ENCODE measurements around the gene TGM2. TPM values are rescaled to one million over a fixed set of nuclear protein-coding genes. Genes with fewer than 3 reads are reported as not detected.

TGM2 gene
- total RNA-seq, 4 donors from 2014 or later = 14.2 to 52.0 (median 21.7) TPM

DNA sequence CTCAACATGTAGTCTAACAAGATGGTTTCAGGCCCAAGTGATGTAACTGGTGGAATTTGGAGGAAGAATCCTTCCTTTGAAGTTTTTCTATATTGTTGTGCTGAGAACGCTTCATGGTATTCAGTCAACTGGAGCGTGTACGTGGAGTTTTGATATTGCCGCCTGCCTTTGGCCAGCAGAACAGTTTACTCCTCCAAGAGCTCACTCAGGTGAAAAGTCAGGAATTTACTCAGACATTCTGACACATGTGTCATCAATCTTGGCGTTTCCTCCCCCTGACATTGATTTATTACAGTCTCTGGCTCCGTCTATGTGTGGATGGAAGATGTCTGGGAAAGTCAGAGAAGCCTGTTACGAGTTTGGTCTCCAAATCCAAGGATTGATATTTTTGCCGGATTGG, 19.0 kb upstream of the TGM2 start:
- DNase-seq = no peak
- Histone ChIP-seq H3K27ac (no peak overlapping the region), H3K36me3 (no peaks in the 10 kb centered on the region), H3K4me3 (no peak overlapping the region), H3K4me1 (no peaks in the 10 kb centered on the region), H3K27me3 (peaks cover 15% of the 10 kb centered on the region), H3K9me3 (no peaks in the 10 kb centered on the region)
- TF ChIP-seq POLR2AphosphoS5 (IDR thresholded peaks at IDR 0.05) = no peak
- TF ChIP-seq POLR2A (IDR thresholded peaks at IDR 0.05) = no peak
- no peak for TF ChIP-seq EP300 (IDR thresholded peaks at IDR 0.05; ENCODE audit: low read depth)
- intact Hi-C loops (cut with DNase I; ENCODE audit: low total_unique reads) (no loop called here), in situ Hi-C loops (cut with MboI; ENCODE audit: low pct_ligation_motif_present in 1 of 4, low pct_unique_long_range_greater_than_20kb in 1 of 4, low sequenced_read_pairs in 3 of 4) (no loop called here)
- 60% methylated on average over 8 of the region's 8 CpGs; no CpG with 5 or more reads in 1 of the 2 donors for WGBS, 2 donors (ENCODE audit: low coverage in 1 of 2)

DNA sequence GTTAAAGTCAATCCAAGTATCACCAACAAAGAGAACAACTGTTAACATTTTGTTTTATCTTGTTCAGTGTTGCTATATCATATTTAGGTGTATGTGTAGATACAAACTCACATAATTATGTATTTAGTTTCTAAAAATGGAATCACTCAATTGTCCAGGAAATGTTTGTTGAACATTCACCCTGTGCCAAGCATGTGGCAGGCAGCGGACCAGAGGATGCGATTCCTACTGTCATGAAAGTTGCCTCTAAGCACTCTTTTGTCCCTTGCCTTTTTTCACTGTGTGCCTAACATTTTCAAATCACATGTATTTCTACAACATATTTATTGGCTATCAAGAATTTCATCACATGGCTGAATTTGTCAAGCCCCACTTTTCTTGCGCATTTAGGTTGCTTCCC, 16.9 kb upstream of the TGM2 start:
- in situ Hi-C loops (cut with MboI; ENCODE audit: low pct_ligation_motif_present in 1 of 4, low pct_unique_long_range_greater_than_20kb in 1 of 4, low sequenced_read_pairs in 3 of 4) = no loop called here
- Histone ChIP-seq H3K27me3 (peaks cover 15% of the 10 kb centered on the region), H3K9me3 (no peaks in the 10 kb centered on the region), H3K4me1 (no peaks in the 10 kb centered on the region), H3K4me3 (no peak overlapping the region), H3K27ac (no peak overlapping the region), H3K36me3 (no peaks in the 10 kb centered on the region)
- DNase-seq = no peak
- no peak for TF ChIP-seq POLR2AphosphoS5 (IDR thresholded peaks at IDR 0.05)
- TF ChIP-seq, protein P1, sequence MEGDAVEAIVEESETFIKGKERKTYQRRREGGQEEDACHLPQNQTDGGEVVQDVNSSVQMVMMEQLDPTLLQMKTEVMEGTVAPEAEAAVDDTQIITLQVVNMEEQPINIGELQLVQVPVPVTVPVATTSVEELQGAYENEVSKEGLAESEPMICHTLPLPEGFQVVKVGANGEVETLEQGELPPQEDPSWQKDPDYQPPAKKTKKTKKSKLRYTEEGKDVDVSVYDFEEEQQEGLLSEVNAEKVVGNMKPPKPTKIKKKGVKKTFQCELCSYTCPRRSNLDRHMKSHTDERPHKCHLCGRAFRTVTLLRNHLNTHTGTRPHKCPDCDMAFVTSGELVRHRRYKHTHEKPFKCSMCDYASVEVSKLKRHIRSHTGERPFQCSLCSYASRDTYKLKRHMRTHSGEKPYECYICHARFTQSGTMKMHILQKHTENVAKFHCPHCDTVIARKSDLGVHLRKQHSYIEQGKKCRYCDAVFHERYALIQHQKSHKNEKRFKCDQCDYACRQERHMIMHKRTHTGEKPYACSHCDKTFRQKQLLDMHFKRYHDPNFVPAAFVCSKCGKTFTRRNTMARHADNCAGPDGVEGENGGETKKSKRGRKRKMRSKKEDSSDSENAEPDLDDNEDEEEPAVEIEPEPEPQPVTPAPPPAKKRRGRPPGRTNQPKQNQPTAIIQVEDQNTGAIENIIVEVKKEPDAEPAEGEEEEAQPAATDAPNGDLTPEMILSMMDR (IDR thresholded peaks at IDR 0.05) = no peak
- no peak for TF ChIP-seq EP300 (IDR thresholded peaks at IDR 0.05; ENCODE audit: low read depth)
- TF ChIP-seq POLR2A (IDR thresholded peaks at IDR 0.05) = no peak
- intact Hi-C loops (cut with DNase I; ENCODE audit: low total_unique reads) = no loop called here
- WGBS, 2 donors (ENCODE audit: low coverage in 1 of 2) = 94 to 100% methylated on average over 3 of the region's 3 CpGs

DNA sequence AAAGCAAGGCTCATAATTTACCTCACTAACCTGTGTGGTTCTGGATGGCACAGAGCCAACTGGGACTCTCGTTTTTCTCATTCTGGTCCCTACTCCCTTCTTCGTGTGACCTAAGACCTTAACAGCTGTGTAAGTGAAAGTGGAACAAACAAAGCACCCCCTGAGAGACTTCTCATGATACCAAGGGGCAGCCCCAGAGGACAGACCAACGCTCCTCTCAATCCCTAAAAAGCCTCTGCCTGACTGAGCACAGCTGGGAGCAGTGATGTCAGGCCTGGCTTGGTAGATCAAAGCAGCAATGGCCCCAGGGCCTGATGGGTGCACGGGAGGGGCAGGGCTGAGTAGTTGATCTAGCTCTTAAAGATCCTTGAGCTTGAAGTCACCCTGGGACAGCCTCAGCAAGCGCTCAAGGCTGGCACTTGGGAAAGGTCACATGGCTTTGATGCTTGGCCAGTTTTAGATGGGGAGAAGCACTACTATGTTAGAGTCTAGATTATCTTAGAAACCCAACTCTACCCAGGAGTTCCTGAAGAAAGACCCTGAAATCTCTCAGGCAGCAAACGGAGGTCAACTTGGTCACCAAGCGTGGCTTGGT, 16.2 kb upstream of the TGM2 start:
- Histone ChIP-seq H3K9me3 (no peaks in the 10 kb centered on the region), H3K4me3 (no peak overlapping the region), H3K27me3 (peaks cover 15% of the 10 kb centered on the region), H3K4me1 (no peaks in the 10 kb centered on the region), H3K27ac (no peak overlapping the region), H3K36me3 (no peaks in the 10 kb centered on the region)
- 60 to 78% methylated on average over 1 to 7 of the region's 7 CpGs for WGBS, 2 donors (ENCODE audit: low coverage in 1 of 2)
- no peak for TF ChIP-seq POLR2A (IDR thresholded peaks at IDR 0.05)
- no peak for TF ChIP-seq POLR2AphosphoS5 (IDR thresholded peaks at IDR 0.05)
- TF ChIP-seq, protein P1 (IDR thresholded peaks at IDR 0.05) = no peak
- TF ChIP-seq EP300 (IDR thresholded peaks at IDR 0.05; ENCODE audit: low read depth) = no peak
- no peak for DNase-seq
- in situ Hi-C loops (cut with MboI; ENCODE audit: low pct_ligation_motif_present in 1 of 4, low pct_unique_long_range_greater_than_20kb in 1 of 4, low sequenced_read_pairs in 3 of 4) = no loop called here
- intact Hi-C loops (cut with DNase I; ENCODE audit: low total_unique reads) = no loop called here

DNA sequence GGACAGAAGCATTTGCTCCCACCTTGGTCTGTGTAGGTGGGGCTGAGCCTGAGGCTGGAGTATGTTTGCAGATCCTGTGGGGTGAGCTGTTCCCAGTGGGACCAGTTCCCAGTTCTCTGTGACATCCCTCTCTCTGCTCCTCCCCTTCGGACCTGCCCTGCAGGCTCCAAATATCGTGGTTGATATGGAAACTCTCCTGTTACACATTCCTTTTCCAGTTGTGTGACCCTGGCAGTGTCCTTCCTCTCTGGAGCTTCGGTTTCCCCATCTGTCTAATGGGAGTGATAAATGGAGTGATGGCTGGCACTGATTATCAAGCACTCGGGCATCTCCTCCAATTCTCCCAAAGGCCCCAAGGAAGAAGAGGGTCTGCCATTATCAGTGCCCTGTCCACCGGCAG, 15.7 kb upstream of the TGM2 start:
- Histone ChIP-seq H3K9me3 (no peaks in the 10 kb centered on the region), H3K4me1 (no peaks in the 10 kb centered on the region), H3K36me3 (no peaks in the 10 kb centered on the region), H3K4me3 (no peak overlapping the region), H3K27ac (no peak overlapping the region), H3K27me3 (peaks cover 15% of the 10 kb centered on the region)
- 79% methylated on average over 5 of the region's 5 CpGs; no CpG with 5 or more reads in 1 of the 2 donors for WGBS, 2 donors (ENCODE audit: low coverage in 1 of 2)
- DNase-seq = no peak
- in situ Hi-C loops (cut with MboI; ENCODE audit: low pct_ligation_motif_present in 1 of 4, low pct_unique_long_range_greater_than_20kb in 1 of 4, low sequenced_read_pairs in 3 of 4) = no loop called here
- TF ChIP-seq POLR2A (IDR thresholded peaks at IDR 0.05) (no peak), EP300 (IDR thresholded peaks at IDR 0.05; ENCODE audit: low read depth) (no peak), POLR2AphosphoS5 (IDR thresholded peaks at IDR 0.05) (no peak)
- TF ChIP-seq, protein P1 (IDR thresholded peaks at IDR 0.05) = no peak
- intact Hi-C loops (cut with DNase I; ENCODE audit: low total_unique reads) = no loop called here

DNA sequence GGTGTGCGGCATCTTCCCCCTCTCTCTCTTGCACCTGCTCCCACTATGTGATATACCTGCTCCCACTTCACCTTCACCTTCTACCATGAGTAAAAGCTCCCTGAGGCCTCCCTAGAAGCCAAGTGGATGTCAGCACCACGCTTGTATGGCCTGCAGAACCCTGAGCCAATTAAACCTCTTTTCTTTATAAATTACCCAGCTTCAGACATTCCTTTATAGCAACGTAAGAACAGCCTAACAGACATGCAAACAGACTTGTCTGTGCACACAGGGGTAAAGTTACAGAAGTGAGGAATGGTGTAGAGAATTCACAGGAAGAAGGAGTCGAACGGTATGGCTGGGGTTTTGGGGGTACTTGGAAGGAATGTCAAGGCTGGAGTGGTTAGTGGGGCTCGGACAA, 14.8 kb upstream of the TGM2 start:
- in situ Hi-C loops (cut with MboI; ENCODE audit: low pct_ligation_motif_present in 1 of 4, low pct_unique_long_range_greater_than_20kb in 1 of 4, low sequenced_read_pairs in 3 of 4) = no loop called here
- WGBS, 2 donors (ENCODE audit: low coverage in 1 of 2) = 57 to 63% methylated on average over 3 to 6 of the region's 6 CpGs
- Histone ChIP-seq H3K27me3 (peaks cover 14% of the 10 kb centered on the region), H3K36me3 (no peaks in the 10 kb centered on the region), H3K4me3 (no peak overlapping the region), H3K27ac (no peak overlapping the region), H3K4me1 (no peaks in the 10 kb centered on the region), H3K9me3 (no peaks in the 10 kb centered on the region)
- DNase-seq = no peak
- TF ChIP-seq POLR2A (IDR thresholded peaks at IDR 0.05) (no peak), POLR2AphosphoS5 (IDR thresholded peaks at IDR 0.05) (no peak), EP300 (IDR thresholded peaks at IDR 0.05; ENCODE audit: low read depth) (no peak)
- TF ChIP-seq, protein P1 (IDR thresholded peaks at IDR 0.05) = no peak
- intact Hi-C loops (cut with DNase I; ENCODE audit: low total_unique reads) = no loop called here
